Stomach (tissue), 9 donors: ENCODE results near the gene CBFA2T3. TPM values are rescaled to one million over a fixed set of nuclear protein-coding genes. Genes with fewer than 3 reads are reported as not detected.

Experiments
- DNase-seq, 2 donors: peaks; one replicate each; pipeline versions ENCODE4 v3.0.0 to v3.0.0-alpha.2; 2013 to 2019
- H3K27ac ChIP-seq, 5 donors: fragments of 200-600 bp in 4 of 5; sonication (generic) in 4 of 5; one replicate each; pipeline ENCODE4 v1.5.1; 2013 to 2019; ENCODE audit warnings: mild to moderate bottlenecking in 1 of 5, moderate library complexity in 1 of 5
- H3K27me3 ChIP-seq, 3 donors: fragments of 200-600 bp; sonication (generic); one replicate each; pipeline ENCODE4 v1.5.1; 2017 to 2019; ENCODE audit warnings: mixed run types in 1 of 3
- H3K36me3 ChIP-seq, 4 donors: fragments of 200-600 bp; sonication (generic); 1 replicate in 3 of 4; 2 replicates in 1 of 4; pipeline ENCODE4 v1.5.1; 2016 to 2019
- H3K4me1 ChIP-seq, 4 donors: fragments of 200-600 bp; sonication (generic); one replicate each; pipeline ENCODE4 v1.5.1; 2016 to 2019
- H3K4me3 ChIP-seq, 4 donors: fragments of 200-600 bp; sonication (generic) in 3 of 4; one replicate each; pipeline ENCODE4 v1.5.1; 2016 to 2019; ENCODE audit warnings: mild to moderate bottlenecking in 1 of 4
- H3K9me3 ChIP-seq, 4 donors: fragments of 200-600 bp; sonication (generic); one replicate each; pipeline ENCODE4 v1.5.1; 2016 to 2019
- CTCF ChIP-seq, 7 experiments: fragments of 450-650 bp in 4 of 7; fragments of 200-600 bp in 3 of 7; sonication (generic) in 3 of 7; IDR thresholded peaks; one replicate each; pipeline ENCODE4 v1.5.1; 2016 to 2019; ENCODE audit warnings: antibody characterized with exemption in 7 of 7, control low read depth in 2 of 7, mild to moderate bottlenecking in 1 of 7
- EP300 ChIP-seq: sonication (generic); formaldehyde crosslinking; IDR thresholded peaks from one replicate; pipeline ENCODE4 v1.6.1; 2017; ENCODE audit warnings: antibody characterized with exemption
- POLR2A ChIP-seq, 4 donors: fragments of 450-650 bp; IDR thresholded peaks; one replicate each; pipeline ENCODE4 v1.6.1; 2016; ENCODE audit warnings: antibody characterized with exemption in 4 of 4, control low read depth in 2 of 4, mild to moderate bottlenecking in 1 of 4, moderate library complexity in 1 of 4
- POLR2AphosphoS5 ChIP-seq, 3 donors: sonication (generic); formaldehyde crosslinking; IDR thresholded peaks; one replicate each; pipeline ENCODE4 v1.6.1; 2016; ENCODE audit warnings: antibody characterized with exemption in 3 of 3
- WGBS, 5 donors: extraction: QIAGEN DNeasy Blood & Tissue Kit in 3 of 5; methylation state at CpG; one replicate each; pipeline versions ENCODE4 v1.1.5 to v1.1.7; 2013 to 2018; 5-methylcytosine and 5-hydroxymethylcytosine counted together
- intact Hi-C: fragments of 100-400 bp; cut with DNase I; formaldehyde crosslinking; loops from one replicate; pipeline ENCODE4 v1.15.1; 2023; ENCODE audit warnings: low total_unique reads
- polyA plus RNA-seq, 3 donors: library from polyadenylated mRNA; stranded (reverse); fragments of 200-250 nt; gene quantifications; one replicate each; pipeline ENCODE4 v1.2.3, GENCODE V29; 2013
- total RNA-seq, 5 donors: library from RNA; depleted of rRNA; stranded (reverse); fragments of >200 nt; gene quantifications; one replicate each; pipeline versions ENCODE4 v1.1.0 to v1.2.3, GENCODE V29; 2014 to 2016
- donor health status: healthy with polysubstance abuse.
- donor health status: Bipolar disorder and iron deficiency.
- donor health status: healthy.

The CBFA2T3 gene
- total and polyA plus RNA-seq, 8 donors = 0.58 to 57.6 (median 2.5) TPM

DNA sequence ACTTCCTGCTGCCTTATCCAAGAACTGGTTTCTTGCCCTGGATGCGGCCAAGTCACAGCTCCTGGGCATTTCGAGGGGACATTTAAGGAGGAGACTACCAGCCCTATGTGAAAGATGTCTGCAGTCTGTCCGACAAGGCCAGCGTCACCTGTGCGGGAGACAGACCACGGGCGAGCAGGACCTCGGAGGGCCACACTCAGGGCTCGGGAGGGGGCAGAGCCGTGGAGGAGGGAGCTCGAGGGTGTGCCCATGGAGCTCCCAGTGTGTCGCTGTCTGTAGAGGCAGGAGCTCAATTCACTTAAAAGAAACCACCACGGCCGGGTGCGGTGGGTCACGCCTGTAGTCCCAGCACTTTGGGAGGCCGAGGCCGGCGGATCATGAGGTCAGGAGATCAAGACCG is 33.3 kb downstream of the CBFA2T3 start:
- no peaks in the 10 kb centered on the region for H3K36me3 ChIP-seq
- 83 to 93% (median 92%) methylated on average over 10 to 20 of the region's 20 CpGs for WGBS, 5 donors
- DNase-seq = no peak
- peaks cover 0 to 79% (median 33%) of the 10 kb centered on the region in 3 donors for H3K27me3 ChIP-seq
- TF ChIP-seq EP300 (no peak), POLR2AphosphoS5 (IDR thresholded peaks at IDR 0.05) (no peak), CTCF (IDR thresholded peaks at IDR 0.05) (no peak), POLR2A (IDR thresholded peaks at IDR 0.05) (no peak)
- no peak overlapping the region for H3K27ac ChIP-seq
- peaks cover 19 to 36% (median 33%) of the 10 kb centered on the region in 4 donors for H3K4me1 ChIP-seq
- no peak overlapping the region for H3K4me3 ChIP-seq
- intact Hi-C loops = loop anchor here (5.0 kb wide), 1 partner anchor 224 kb away; no protein-coding TSS in a partner anchor
- H3K9me3 ChIP-seq = no peaks in the 10 kb centered on the region

DNA sequence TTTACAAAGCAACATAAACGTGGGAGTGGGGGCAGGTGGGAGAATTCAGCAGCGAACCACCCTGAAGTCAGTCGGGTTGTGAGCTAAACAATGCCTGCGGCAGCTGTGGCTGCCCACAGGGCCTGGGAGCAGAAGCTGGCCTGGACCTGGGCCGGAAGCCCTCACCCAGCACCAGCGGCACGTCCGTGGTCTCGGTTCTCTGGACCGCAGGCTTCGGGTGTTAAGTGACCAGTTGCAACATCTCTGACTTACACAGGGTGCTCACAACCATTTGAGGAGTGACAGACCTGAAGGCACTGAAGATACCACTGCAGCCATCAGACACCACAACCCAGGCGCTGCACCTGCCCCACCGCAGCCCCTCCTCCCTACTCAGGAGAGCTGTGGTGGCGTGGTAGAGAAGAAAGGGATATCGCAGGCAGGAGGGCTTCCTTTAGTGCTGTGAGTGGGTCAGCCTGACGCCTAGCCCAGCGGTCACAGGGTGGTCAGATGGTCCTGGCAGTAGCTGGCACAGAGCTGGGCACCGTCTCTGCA is 33.8 kb downstream of the CBFA2T3 start:
- H3K36me3 ChIP-seq = no peaks in the 10 kb centered on the region
- H3K27me3 ChIP-seq = peaks cover 0 to 80% (median 33%) of the 10 kb centered on the region in 3 donors
- no peaks in the 10 kb centered on the region for H3K9me3 ChIP-seq
- no peak overlapping the region for H3K4me3 ChIP-seq
- 77 to 91% (median 81%) methylated on average over 10 to 18 of the region's 18 CpGs for WGBS, 5 donors
- no peak overlapping the region for H3K27ac ChIP-seq
- DNase-seq = no peak
- intact Hi-C loops = loop anchor here (5.0 kb wide), 1 partner anchor 224 kb away; no protein-coding TSS in a partner anchor
- TF ChIP-seq CTCF (IDR thresholded peaks at IDR 0.05) (no peak), EP300 (no peak), POLR2AphosphoS5 (IDR thresholded peaks at IDR 0.05) (no peak)
- H3K4me1 ChIP-seq = peaks cover 19 to 41% (median 37%) of the 10 kb centered on the region in 4 donors

GRCh38 chr16:88941913-88942909 is 34.8 kb downstream of the CBFA2T3 start:
- Histone ChIP-seq H3K4me3 (peak overlapping the region; percentile 55 to 75 (median 62)), H3K27me3 (peaks cover 0 to 84% (median 33%) of the 10 kb centered on the region in 3 donors), H3K9me3 (no peaks in the 10 kb centered on the region), H3K4me1 (peaks cover 20 to 51% (median 46%) of the 10 kb centered on the region in 4 donors), H3K27ac (peak overlapping the region in 2 of 5 donors; percentile 31 to 70), H3K36me3 (no peaks in the 10 kb centered on the region)
- no peak for TF ChIP-seq EP300
- TF ChIP-seq CTCF (IDR thresholded peaks at IDR 0.05) = peak in 5 of 7 experiments; percentile 4 to 92 (median 39)
- TF ChIP-seq POLR2AphosphoS5 (IDR thresholded peaks at IDR 0.05) = no peak
- TF ChIP-seq POLR2A (IDR thresholded peaks at IDR 0.05) = no peak
- intact Hi-C loops = loop anchor here (5.0 kb wide), 1 partner anchor 225 kb away; no protein-coding TSS in a partner anchor
- 20 to 45% (median 29%) methylated on average over 27 to 54 of the region's 54 CpGs for WGBS, 5 donors
- peak; percentile 63 to 80 for DNase-seq
